CD14-positive monocyte (primary cell): Measurements from ENCODE around the gene CACNA1C. TPM values are rescaled to one million over a fixed set of nuclear protein-coding genes. Genes with fewer than 3 reads are reported as not detected.

Experiments
- DNase-seq, 3 donors: peaks; one replicate each; pipeline ENCODE4 v3.0.0-alpha.2; 2011 to 2022
- H2AFZ ChIP-seq: 2 replicates; pipeline ENCODE4 v1.6.0; 2012; ENCODE audit warnings: mild to moderate bottlenecking, low read depth, low read length, inconsistent platforms; ENCODE audit not compliant: insufficient read depth, poor library complexity, severe bottlenecking
- H3K27ac ChIP-seq, 2 donors: 1 replicate in 1 of 2; 2 replicates in 1 of 2; pipeline ENCODE4 v1.5.1; 2012 to 2013; ENCODE audit warnings: low read length in 2 of 2, control low read depth in 1 of 2, inconsistent platforms in 1 of 2, low read depth in 1 of 2, mild to moderate bottlenecking in 1 of 2
- H3K27me3 ChIP-seq, 2 donors: one replicate each; pipeline versions ENCODE4 v1.6.0 to v1.6.1; 2011 to 2013; ENCODE audit warnings: low read length in 2 of 2; ENCODE audit not compliant: control insufficient read depth in 2 of 2, insufficient read depth in 2 of 2
- H3K36me3 ChIP-seq, 2 donors: replicated peaks in 1 of 2; 1 replicate in 1 of 2; 2 replicates in 1 of 2; pipeline versions ENCODE4 v1.5.1 to v1.6.1; 2012 to 2013; ENCODE audit warnings: low read length in 2 of 2, control low read depth in 1 of 2, inconsistent platforms in 1 of 2, mild to moderate bottlenecking in 1 of 2; ENCODE audit not compliant: insufficient read depth in 2 of 2, control insufficient read depth in 1 of 2
- H3K4me1 ChIP-seq, 2 donors: 1 replicate in 1 of 2; 2 replicates in 1 of 2; pipeline versions ENCODE4 v1.5.1 to v1.6.1; 2012 to 2013; ENCODE audit warnings: low read length in 2 of 2, control low read depth in 1 of 2, inconsistent platforms in 1 of 2, mild to moderate bottlenecking in 1 of 2, moderate library complexity in 1 of 2; ENCODE audit not compliant: insufficient read depth in 2 of 2, control insufficient read depth in 1 of 2
- H3K4me2 ChIP-seq: replicated peaks from 2 replicates; pipeline ENCODE3; 2012; ENCODE audit warnings: low read length, moderate library complexity, mild to moderate bottlenecking; ENCODE audit not compliant: poor library complexity, severe bottlenecking; ENCODE audit errors: extremely low read depth
- H3K4me3 ChIP-seq, 3 experiments: fragments of 200-600 bp in 1 of 3; sonication (generic) in 1 of 3; replicated peaks in 1 of 3; 1 replicate in 2 of 3; 2 replicates in 1 of 3; pipeline ENCODE4 v1.5.1; 2011 to 2013; ENCODE audit warnings: low read length in 3 of 3, mild to moderate bottlenecking in 3 of 3, control low read depth in 2 of 3, low read depth in 2 of 3, inconsistent platforms in 1 of 3, moderate library complexity in 1 of 3
- H3K79me2 ChIP-seq: 2 replicates; pipeline ENCODE4 v1.6.0; 2012; ENCODE audit warnings: mild to moderate bottlenecking, control low read depth, inconsistent platforms, low read length, moderate library complexity; ENCODE audit not compliant: insufficient read depth
- H3K9ac ChIP-seq: 2 replicates; pipeline ENCODE4 v1.6.0; 2017; ENCODE audit warnings: low read length, mild to moderate bottlenecking; ENCODE audit not compliant: insufficient read depth, poor library complexity, severe bottlenecking
- H3K9me3 ChIP-seq, 2 donors: replicated peaks in 1 of 2; 1 replicate in 1 of 2; 2 replicates in 1 of 2; pipeline versions ENCODE4 v1.5.1 to v1.6.1; 2012 to 2013; ENCODE audit warnings: low read length in 2 of 2, control low read depth in 1 of 2; ENCODE audit not compliant: control insufficient read depth in 1 of 2, insufficient read depth in 1 of 2
- H4K20me1 ChIP-seq: 2 replicates; pipeline ENCODE4 v1.6.0; 2012; ENCODE audit warnings: mild to moderate bottlenecking, low read length, control low read depth, moderate library complexity; ENCODE audit not compliant: insufficient read depth
- H3K27ac Mint-ChIP-seq, 7 donors: one replicate each; pipeline ENCODE4 v1.8.0; 2020; ENCODE audit warnings: mild to moderate bottlenecking in 7 of 7, mixed read lengths in 7 of 7, moderate library complexity in 6 of 7, inconsistent platforms in 2 of 7
- H3K27me3 Mint-ChIP-seq, 3 donors: one replicate each; pipeline ENCODE4 v1.8.0; 2021 to 2022; ENCODE audit warnings: low read depth in 3 of 3, mild to moderate bottlenecking in 3 of 3, mixed read lengths in 3 of 3, moderate library complexity in 3 of 3, inconsistent platforms in 1 of 3
- H3K36me3 Mint-ChIP-seq, 2 donors: one replicate each; pipeline ENCODE4 v1.8.0; 2020; ENCODE audit warnings: mixed read lengths in 2 of 2, inconsistent platforms in 1 of 2, mild to moderate bottlenecking in 1 of 2
- H3K4me1 Mint-ChIP-seq: one replicate; pipeline ENCODE4 v1.8.0; 2020; ENCODE audit warnings: mild to moderate bottlenecking, mixed read lengths
- H3K4me3 Mint-ChIP-seq, 2 donors: one replicate each; pipeline ENCODE4 v1.8.0; 2020; ENCODE audit warnings: mild to moderate bottlenecking in 2 of 2, mixed read lengths in 2 of 2, moderate library complexity in 1 of 2
- H3K9me3 Mint-ChIP-seq, 7 donors: one replicate each; pipeline ENCODE4 v1.8.0; 2020 to 2022; ENCODE audit warnings: mixed read lengths in 7 of 7, mild to moderate bottlenecking in 6 of 7, moderate library complexity in 6 of 7, inconsistent platforms in 2 of 7
- CTCF ChIP-seq: fragments of 200-600 bp; IDR thresholded peaks from one replicate; pipeline ENCODE4 v1.8.0; 2022; ENCODE audit warnings: antibody characterized with exemption, mild to moderate bottlenecking
- WGBS: methylation state at CpG from one replicate; pipeline ENCODE4 v1.1.5; 2013; ENCODE audit warnings: missing lambda C conversion rate; ENCODE audit not compliant: insufficient coverage; 5-methylcytosine and 5-hydroxymethylcytosine counted together
- intact Hi-C, 2 donors: fragments of 100-400 bp; cut with micrococcal nuclease; formaldehyde crosslinking; loops; one replicate each; pipeline versions ENCODE4 v1.15.0 to v1.15.1; 2023
- polyA plus RNA-seq, 3 donors: library from polyadenylated mRNA; depleted of rRNA in 1 of 3; unstranded in 2 of 3; stranded (reverse) in 1 of 3; fragments of 300-500 nt in 2 of 3; fragments of >200 nt in 1 of 3; fragmentation: Illumina TruSeq in 2 of 3; gene quantifications; 1 replicate in 2 of 3; 2 replicates in 1 of 3; pipeline ENCODE4 v1.2.3, GENCODE V29; 2012 to 2021

The CACNA1C gene
- polyA plus RNA-seq, 3 donors, result not detected

- Histone ChIP-seq H3K4me2 (no peak overlapping the region), H3K79me2 (no peaks in the 10 kb centered on the region), H3K4me3 (no peak overlapping the region), H2AFZ (no peak overlapping the region), H3K9me3 (no peaks in the 10 kb centered on the region), H3K36me3 (no peaks in the 10 kb centered on the region), H3K27ac (no peak overlapping the region), H4K20me1 (no peaks in the 10 kb centered on the region), H3K4me1 (no peaks in the 10 kb centered on the region), H3K9ac (no peak overlapping the region), H3K27me3 (no peaks in the 10 kb centered on the region)
- no peaks in the 10 kb centered on the region for H3K4me1 Mint-ChIP-seq
- peak overlapping the region in 1 of 7 donors; percentile 70 for H3K27ac Mint-ChIP-seq
- no peak for DNase-seq
- no peak overlapping the region for H3K4me3 Mint-ChIP-seq
- TF ChIP-seq CTCF, result no peak
- WGBS, result 95% methylated on average over 13 of the region's 20 CpGs
- H3K36me3 Mint-ChIP-seq, result no peaks in the 10 kb centered on the region
- intact Hi-C loops, result no loop called here
- peaks cover 0 to 7% (median 2%) of the 10 kb centered on the region in 3 donors for H3K27me3 Mint-ChIP-seq
- no peaks in the 10 kb centered on the region for H3K9me3 Mint-ChIP-seq
Observed at GRCh38 chr12:2120982-2121758, 68.4 kb downstream of the CACNA1C start.

DNA sequence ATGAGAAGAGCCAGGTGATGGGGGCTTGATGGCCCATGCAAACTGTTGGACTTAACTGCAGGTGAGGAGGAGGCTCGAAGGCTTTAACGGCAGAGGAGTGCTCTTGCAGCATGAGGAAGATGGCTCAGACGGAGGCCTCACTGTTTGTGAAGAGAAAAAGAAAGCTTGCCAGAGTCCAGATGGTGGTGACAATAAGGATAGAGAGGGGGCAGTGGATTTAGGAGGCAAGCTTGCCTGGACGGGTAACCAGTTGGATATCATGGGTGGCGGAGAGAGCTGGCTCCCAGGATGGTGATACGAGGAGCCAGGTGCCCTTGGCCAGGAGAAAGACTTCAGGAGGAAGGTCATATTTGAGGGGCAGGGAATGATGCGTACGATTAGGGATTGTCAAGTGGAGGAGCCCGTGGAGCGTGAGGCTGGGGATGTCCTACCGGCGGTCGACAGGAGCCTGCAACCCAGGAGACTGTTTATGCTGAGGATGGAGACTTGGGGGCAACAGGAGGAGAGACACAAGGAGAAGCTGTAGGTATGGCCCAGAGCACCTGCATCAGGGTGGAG, 71.8 kb downstream of the CACNA1C start:
- Histone ChIP-seq H3K4me3 (no peak overlapping the region), H3K4me2 (no peak overlapping the region), H3K27me3 (peaks cover 0 to under 1% of the 10 kb centered on the region in 2 donors), H3K79me2 (no peaks in the 10 kb centered on the region), H3K36me3 (no peaks in the 10 kb centered on the region), H2AFZ (no peak overlapping the region), H4K20me1 (no peaks in the 10 kb centered on the region), H3K27ac (no peak overlapping the region), H3K4me1 (no peaks in the 10 kb centered on the region), H3K9ac (no peak overlapping the region), H3K9me3 (no peaks in the 10 kb centered on the region)
- Mint-ChIP-seq H3K4me1 (no peaks in the 10 kb centered on the region), H3K36me3 (no peaks in the 10 kb centered on the region), H3K27ac (peak overlapping the region in 1 of 7 donors; percentile 23), H3K9me3 (no peaks in the 10 kb centered on the region), H3K4me3 (no peak overlapping the region), H3K27me3 (peaks cover 7 to 12% (median 9%) of the 10 kb centered on the region in 3 donors)
- intact Hi-C loops, result no loop called here
- no peak for TF ChIP-seq CTCF
- WGBS, result 92% methylated on average over 13 of the region's 13 CpGs
- DNase-seq, result no peak
